ENCODE results near the gene MVD. TPM values are rescaled to one million over a fixed set of nuclear protein-coding genes. Genes with fewer than 3 reads are reported as not detected.

Gene MVD
- total RNA-seq, 1 donor from 2014 or later = 22.9 TPM

GRCh38 chr16:88697116-88697830, 34.4 kb upstream of the MVD start:
- no peak for DNase-seq (ENCODE audit: low spot score)

- DNase-seq (ENCODE audit: low spot score) = no peak
Observed at GRCh38 chr16:88696441-88696840, 33.5 kb upstream of the MVD start.

DNA sequence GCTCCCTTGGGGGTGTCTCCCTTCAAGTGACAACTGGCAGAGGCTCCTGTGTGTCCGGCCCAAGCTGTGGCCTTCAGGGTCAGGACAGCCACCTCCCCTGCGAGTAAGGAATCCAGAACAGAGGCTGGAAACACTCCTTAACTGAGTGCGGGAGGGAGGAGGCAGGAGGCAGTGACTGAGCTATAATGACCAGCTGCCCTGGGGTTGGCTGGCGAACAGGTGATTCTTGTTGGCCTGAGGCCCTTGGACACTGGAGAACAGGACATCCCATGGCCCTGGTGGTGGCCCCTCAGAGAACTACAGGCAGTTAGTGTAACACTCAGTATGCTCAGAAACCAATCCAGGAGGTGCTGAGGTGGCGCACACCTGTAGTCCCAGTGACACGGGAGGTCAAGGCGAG, 32.9 kb upstream of the MVD start:
- DNase-seq (ENCODE audit: low spot score) = no peak

DNA sequence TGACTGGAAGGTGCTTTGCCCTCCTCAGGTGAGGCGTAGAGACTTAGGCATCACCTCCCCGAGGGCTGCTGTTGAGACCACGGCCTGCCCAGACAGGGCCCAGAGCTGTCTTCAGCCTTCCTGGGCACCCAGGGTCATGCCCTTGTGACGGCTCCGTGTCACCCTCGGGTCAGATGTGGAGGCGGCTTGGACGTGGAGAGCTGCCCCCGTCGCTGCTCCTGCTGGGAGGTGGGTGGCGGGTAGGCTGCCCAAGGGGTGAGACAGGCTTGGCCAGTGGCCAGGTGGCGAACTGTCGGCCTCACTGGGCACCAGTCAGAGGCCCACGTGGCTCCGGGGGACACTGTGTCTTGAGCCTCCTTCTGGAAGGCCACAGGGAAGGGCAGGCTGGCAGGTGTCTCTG, 32.3 kb upstream of the MVD start:
- no peak for DNase-seq (ENCODE audit: low spot score)

DNA sequence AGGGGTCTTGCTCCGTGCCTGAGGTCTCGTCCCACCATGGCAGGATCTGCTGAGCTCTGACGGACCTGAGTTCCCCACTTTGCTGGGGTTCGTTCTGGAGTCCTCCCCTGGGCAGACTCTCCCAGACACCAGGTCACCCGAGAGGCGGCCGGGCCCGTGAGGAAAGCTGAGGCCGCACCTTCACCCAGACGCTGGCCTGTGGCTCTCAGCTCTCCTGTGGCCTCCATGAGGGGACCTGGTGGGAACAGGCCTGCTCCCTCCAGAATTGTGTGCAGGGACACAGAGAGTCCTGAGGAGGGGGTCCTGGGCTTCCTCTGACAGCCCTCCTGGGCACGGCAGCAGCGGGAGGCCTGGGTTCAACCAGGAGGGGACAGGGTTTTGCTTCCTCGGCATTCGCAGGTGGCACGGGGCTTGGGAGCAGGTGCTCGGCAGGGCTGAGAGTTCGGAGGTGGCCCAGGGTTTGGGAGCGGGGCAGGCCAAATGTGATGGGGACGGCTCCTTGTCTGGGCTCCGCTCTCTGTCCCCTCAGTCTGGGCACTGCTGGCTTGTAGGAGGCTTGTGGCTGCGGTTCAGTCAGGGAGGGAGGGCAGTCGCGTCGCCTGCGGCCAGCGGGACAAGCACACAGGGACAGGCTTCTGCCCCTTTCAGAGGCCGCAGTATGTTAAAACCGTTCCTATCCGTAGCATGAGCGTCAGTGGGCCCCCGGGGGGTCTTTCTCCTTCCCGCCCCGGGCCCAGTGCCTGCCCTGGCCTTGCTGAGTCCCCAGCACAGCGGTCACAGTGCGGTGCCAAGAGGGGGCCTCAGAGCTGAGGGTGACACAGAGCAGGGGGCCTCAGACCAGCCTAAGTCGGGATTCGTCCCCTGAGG, 31.6 kb upstream of the MVD start:
- DNase-seq (ENCODE audit: low spot score) = no peak

- no peak for DNase-seq (ENCODE audit: low spot score)
Observed at GRCh38 chr16:88693420-88694177, 30.7 kb upstream of the MVD start.

- DNase-seq (ENCODE audit: low spot score) = no peak
Observed at GRCh38 chr16:88692861-88693260, 30.0 kb upstream of the MVD start.

DNA sequence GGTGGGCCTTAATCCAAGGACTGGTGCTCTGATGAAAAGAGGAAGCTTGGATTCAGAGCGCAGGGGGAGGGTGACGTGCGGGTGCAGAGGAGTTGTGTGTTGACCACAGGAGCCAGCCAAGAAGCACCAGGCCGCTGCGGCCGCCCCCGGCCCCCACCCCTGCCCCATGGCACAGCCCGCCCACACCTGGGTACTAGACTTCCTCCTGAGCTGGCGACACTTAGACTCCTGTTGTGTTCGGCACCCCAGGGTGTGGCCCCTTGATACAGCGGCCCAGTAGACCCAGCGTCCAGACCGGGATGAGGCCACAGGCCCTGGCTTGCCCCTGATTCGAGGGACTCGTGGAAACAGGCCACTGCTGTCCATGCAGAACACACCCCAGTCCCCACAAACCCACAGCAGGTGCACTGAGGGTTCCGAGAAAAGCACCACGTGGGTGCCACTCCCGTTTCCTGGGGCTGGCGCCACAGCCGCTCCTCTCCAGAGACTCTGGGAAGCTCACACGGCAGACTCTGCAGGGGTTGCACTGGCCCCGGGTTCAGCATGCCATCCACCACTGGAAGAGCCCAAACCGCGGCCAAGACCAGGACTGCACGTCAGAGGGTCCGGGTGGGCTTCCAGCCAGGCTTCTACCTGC, 29.2 kb upstream of the MVD start:
- DNase-seq (ENCODE audit: low spot score) = no peak

GRCh38 chr16:88691129-88691813, 28.4 kb upstream of the MVD start:
- no peak for DNase-seq (ENCODE audit: low spot score)

GRCh38 chr16:88690341-88691128, 27.6 kb upstream of the MVD start:
- no peak for DNase-seq (ENCODE audit: low spot score)

- DNase-seq (ENCODE audit: low spot score) = no peak
Observed at GRCh38 chr16:88688013-88688778, 25.3 kb upstream of the MVD start.

DNA sequence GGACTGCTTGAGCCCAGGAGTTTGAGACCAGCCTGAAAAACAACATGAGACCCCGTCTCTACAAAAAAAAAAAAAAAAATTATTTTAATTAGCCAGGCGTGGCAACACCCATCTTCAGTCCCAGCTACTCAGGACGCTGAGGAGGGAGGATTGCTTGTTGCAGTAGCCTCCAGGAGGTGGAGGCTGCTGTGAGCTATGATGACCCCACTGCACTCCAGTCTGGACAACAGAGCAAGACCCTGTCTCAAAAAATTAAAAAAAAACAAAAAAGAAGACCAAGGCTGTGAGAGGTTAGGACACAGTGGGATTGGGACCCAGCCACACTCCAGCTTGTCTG, 24.8 kb upstream of the MVD start:
- DNase-seq (ENCODE audit: low spot score) = no peak

DNA sequence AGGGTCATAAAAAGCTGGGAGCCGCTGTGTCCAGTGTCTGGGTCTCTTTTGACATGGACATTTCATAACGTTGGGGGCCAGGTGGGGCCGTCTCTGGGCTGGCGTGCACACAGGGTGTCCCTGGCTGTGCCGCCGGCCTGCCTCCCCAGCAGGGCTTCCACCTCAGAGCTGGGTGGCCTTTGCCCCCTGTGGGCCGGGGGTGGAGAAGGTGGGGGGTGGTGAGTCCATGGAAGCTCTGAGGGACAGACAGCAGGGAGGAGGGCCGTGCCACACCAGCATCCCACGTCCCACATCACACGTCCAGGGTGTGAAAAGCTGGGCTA, 24.3 kb upstream of the MVD start:
- DNase-seq (ENCODE audit: low spot score) = no peak

GRCh38 chr16:88686439-88687253, 23.8 kb upstream of the MVD start, which contains the start of gene SNAI3:
SNAI3 (minus strand) TSS chr16:88686507; CDS start chr16:88686406, 101 bp downstream.
- DNase-seq (ENCODE audit: low spot score) = peak; percentile 96

DNA sequence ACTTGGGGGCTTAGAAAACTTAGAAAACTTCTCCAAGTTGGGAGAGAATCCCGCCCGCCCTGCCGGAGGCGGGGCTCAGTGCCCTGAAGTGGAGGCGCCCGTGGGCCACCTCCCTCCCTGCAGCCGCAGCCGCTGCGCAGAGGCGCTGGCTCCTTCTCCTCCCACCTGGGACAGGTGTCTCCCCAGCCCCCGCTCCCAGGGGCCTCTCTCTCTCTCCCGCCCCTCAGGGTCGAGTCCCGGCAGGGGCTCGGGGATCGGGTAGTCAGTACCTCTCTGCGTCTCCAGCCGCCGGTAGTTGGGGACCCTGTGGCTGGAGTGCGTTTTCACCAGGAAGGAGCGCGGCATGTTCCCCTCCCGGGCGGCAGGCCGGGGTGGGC, 23.2 kb upstream of the MVD start:
- DNase-seq (ENCODE audit: low spot score) = no peak

DNA sequence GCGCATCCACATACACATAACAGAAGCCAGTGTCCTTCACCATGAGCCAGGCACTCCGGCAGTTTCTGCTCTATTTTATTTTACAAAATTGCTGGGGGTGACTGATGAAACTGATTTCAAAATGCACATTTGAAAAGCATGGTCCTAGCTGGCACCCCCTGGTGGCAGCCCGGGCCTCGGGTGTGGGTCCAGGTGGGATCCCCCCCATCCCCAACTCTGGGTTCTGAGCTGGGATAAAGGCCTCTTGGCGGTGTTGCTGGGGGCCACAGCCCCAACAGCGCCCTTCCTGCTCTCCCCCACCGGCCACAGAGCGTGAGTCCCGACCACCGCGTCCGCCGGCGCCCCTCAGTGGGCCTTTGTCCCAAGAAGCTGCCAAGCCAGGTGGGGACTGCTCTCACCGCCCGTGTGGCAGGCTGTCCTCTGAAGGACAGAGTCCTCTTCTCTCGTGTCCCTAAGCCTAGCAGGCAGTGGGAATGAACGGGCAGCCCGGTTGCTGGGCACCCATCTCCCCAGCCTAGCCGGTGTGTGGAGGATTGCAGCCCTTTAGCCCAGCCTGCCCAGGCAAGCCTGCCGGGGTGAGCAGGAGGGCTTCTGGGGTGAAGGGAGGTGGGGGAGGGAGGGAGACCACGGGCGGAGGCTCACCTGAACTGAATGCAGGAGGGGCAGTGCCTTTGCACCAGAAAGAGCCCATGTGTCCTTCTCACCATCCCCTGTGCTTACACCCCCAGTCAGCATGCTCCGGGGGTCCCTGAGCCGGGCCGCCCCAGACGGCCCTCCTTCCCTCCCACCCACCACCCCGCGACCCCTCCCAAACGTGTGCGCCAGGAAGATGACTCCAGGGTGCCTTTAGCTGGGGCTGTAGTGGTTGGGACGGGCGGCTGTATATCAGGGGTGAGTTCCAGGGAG, 22.5 kb upstream of the MVD start:
- DNase-seq (ENCODE audit: low spot score) = no peak

GRCh38 chr16:88684569-88685155, 21.8 kb upstream of the MVD start:
- DNase-seq (ENCODE audit: low spot score) = no peak
